ENCODE results near the gene SEPTIN12. TPM values are rescaled to one million over a fixed set of nuclear protein-coding genes. Genes with fewer than 3 reads are reported as not detected.

SEPTIN12 gene
- total RNA-seq, 1 donor from 2014 or later = not detected

- no peak for TF ChIP-seq CTCF (conservative IDR thresholded peaks at IDR 0.05; ENCODE audit: low read depth, low read length)
- DNase-seq (ENCODE audit: low read depth) = no peak
- H3K4me3 ChIP-seq (ENCODE audit: low read depth, low read length) = no peak overlapping the region
Measured at GRCh38 chr16:4775005-4775404, 13.1 kb downstream of the SEPTIN12 start.

- no peak for TF ChIP-seq CTCF (conservative IDR thresholded peaks at IDR 0.05; ENCODE audit: low read depth, low read length)
- DNase-seq (ENCODE audit: low read depth) = no peak
- H3K4me3 ChIP-seq (ENCODE audit: low read depth, low read length) = no peak overlapping the region
Measured at GRCh38 chr16:4772351-4772750, 15.8 kb downstream of the SEPTIN12 start.

GRCh38 chr16:4771646-4772045, 16.5 kb downstream of the SEPTIN12 start:
- TF ChIP-seq CTCF (conservative IDR thresholded peaks at IDR 0.05; ENCODE audit: low read depth, low read length) = no peak
- no peak overlapping the region for H3K4me3 ChIP-seq (ENCODE audit: low read depth, low read length)
- DNase-seq (ENCODE audit: low read depth) = no peak

GRCh38 chr16:4769306-4769638, 18.9 kb downstream of the SEPTIN12 start:
- no peak for TF ChIP-seq CTCF (conservative IDR thresholded peaks at IDR 0.05; ENCODE audit: low read depth, low read length)
- peak overlapping the region; percentile 80 for H3K4me3 ChIP-seq (ENCODE audit: low read depth, low read length)

GRCh38 chr16:4768549-4769305, 19.4 kb downstream of the SEPTIN12 start:
- DNase-seq (ENCODE audit: low read depth) = peak; percentile 50
- peak overlapping the region; percentile 80 for H3K4me3 ChIP-seq (ENCODE audit: low read depth, low read length)
- TF ChIP-seq CTCF (conservative IDR thresholded peaks at IDR 0.05; ENCODE audit: low read depth, low read length) = no peak

More at GRCh38 chr16:4769306-4769638, 18.9 kb downstream of the SEPTIN12 start:
- no peak for DNase-seq (ENCODE audit: low read depth)

- peak overlapping the region; percentile 80 for H3K4me3 ChIP-seq (ENCODE audit: low read depth, low read length)
- TF ChIP-seq CTCF (conservative IDR thresholded peaks at IDR 0.05; ENCODE audit: low read depth, low read length) = no peak
- DNase-seq (ENCODE audit: low read depth) = no peak
Measured at GRCh38 chr16:4767872-4768548, 20.1 kb downstream of the SEPTIN12 start.

Data from epithelial cell of proximal tubule (primary cell).